ENCODE results near the gene FABP7.

- TF ChIP-seq POLR2AphosphoS5 (IDR thresholded peaks at IDR 0.05; ENCODE audit: low read depth, low read length) = no peak
- no peak for TF ChIP-seq POLR2A (IDR thresholded peaks at IDR 0.05; ENCODE audit: low read depth, low read length)
- TF ChIP-seq TAF1 (IDR thresholded peaks at IDR 0.05; ENCODE audit: borderline replicate concordance, low read depth, low read length) = no peak
Measured at GRCh38 chr6:122801397-122801796, 21.9 kb downstream of the FABP7 start.
